ENCODE measurements around the gene CFAP251. TPM values are rescaled to one million over a fixed set of nuclear protein-coding genes. Genes with fewer than 3 reads are reported as not detected.

Gene CFAP251
- total RNA-seq, 2 donors from 2014 or later = 0.55 to 4.5 TPM

DNA sequence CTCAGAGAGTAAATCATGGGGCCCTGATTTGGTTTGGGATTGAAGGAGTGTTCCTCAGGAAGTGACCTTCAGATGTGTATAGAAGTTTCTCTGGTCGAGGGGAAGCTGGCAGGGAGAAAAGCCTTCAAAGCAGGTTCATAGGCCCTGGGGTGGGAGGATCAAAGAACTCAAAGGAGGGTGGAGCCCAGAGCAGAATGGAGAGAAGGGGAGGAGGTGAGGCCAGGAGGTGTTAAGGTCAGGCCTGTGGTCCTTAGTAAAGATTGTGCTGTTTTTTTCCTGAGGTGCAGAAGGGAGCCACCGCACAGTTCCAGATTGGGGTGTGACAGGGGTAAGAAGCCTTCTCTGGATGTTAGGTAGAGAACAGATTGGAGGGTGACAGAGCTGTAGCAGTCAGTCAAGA is 9.7 kb upstream of the CFAP251 start:
- intact Hi-C loops (cut with DNase I) = no loop called here

DNA sequence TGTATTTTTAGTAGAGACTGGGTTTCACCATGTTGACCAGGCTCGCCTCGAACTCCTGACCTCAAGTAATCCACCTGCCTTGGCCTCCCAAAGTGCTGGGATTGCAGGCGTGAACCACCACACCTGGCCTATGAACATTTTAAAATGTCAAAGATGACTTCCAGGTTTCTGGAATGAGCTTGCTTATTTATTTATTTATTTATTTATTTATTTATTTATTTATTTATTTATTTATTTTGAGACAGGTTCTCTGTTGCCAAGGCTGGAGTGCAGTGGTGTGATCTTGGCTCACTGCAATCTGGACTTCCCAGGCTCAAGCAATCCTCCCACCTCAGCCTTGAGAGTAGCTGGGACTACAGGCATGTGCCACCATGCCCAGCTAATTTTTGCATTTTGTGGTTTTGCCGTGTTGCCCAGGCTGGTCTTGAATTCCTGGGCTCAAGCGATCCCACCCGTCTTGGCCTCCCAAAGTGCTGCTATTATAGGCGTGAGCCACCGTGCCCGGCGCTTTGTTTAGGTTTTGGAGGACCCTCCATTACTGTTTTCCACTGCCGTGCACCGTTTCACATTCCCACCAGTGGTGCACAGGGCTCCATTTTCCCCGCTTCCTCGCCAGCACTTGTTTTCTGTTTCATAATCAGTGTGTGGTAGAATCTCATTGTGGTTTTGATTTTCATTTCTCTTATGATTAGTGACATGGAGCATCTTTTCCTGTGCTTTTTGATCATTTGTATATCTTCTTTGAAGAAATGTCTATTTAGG is 6.4 kb upstream of the CFAP251 start:
- TF ChIP-seq POLR2AphosphoS5 (IDR thresholded peaks at IDR 0.05) (no peak), POLR2A (IDR thresholded peaks at IDR 0.05) (no peak)
- H3K36me3 ChIP-seq = peaks cover 0 to 10% of the 10 kb centered on the region in 2 donors
- intact Hi-C loops (cut with DNase I) = no loop called here
- no peaks in the 10 kb centered on the region for H3K27me3 ChIP-seq (replicated peaks; ENCODE audit: insufficient read depth)
- H3K4me3 ChIP-seq = no peak overlapping the region
- no peak overlapping the region for H3K27ac ChIP-seq
- H3K4me1 ChIP-seq (replicated peaks) = no peaks in the 10 kb centered on the region
- WGBS = 81% methylated on average over 14 of the region's 14 CpGs
- no peak for DNase-seq (ENCODE audit: low spot score)
- no peaks in the 10 kb centered on the region for H3K9me3 ChIP-seq

More for the DNA sequence above, 9.7 kb upstream of the CFAP251 start:
- Histone ChIP-seq H3K27me3 (replicated peaks; ENCODE audit: insufficient read depth) (no peaks in the 10 kb centered on the region), H3K4me1 (replicated peaks) (no peaks in the 10 kb centered on the region), H3K36me3 (no peaks in the 10 kb centered on the region), H3K4me3 (no peak overlapping the region), H3K9me3 (no peaks in the 10 kb centered on the region), H3K27ac (no peak overlapping the region)
- no peak for DNase-seq (ENCODE audit: low spot score)
- TF ChIP-seq, protein P1, sequence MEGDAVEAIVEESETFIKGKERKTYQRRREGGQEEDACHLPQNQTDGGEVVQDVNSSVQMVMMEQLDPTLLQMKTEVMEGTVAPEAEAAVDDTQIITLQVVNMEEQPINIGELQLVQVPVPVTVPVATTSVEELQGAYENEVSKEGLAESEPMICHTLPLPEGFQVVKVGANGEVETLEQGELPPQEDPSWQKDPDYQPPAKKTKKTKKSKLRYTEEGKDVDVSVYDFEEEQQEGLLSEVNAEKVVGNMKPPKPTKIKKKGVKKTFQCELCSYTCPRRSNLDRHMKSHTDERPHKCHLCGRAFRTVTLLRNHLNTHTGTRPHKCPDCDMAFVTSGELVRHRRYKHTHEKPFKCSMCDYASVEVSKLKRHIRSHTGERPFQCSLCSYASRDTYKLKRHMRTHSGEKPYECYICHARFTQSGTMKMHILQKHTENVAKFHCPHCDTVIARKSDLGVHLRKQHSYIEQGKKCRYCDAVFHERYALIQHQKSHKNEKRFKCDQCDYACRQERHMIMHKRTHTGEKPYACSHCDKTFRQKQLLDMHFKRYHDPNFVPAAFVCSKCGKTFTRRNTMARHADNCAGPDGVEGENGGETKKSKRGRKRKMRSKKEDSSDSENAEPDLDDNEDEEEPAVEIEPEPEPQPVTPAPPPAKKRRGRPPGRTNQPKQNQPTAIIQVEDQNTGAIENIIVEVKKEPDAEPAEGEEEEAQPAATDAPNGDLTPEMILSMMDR (IDR thresholded peaks at IDR 0.05) = no peak
- no peak for TF ChIP-seq POLR2AphosphoS5 (IDR thresholded peaks at IDR 0.05)
- no peak for TF ChIP-seq POLR2A (IDR thresholded peaks at IDR 0.05)
- WGBS = 70% methylated on average over 2 of the region's 2 CpGs

DNA sequence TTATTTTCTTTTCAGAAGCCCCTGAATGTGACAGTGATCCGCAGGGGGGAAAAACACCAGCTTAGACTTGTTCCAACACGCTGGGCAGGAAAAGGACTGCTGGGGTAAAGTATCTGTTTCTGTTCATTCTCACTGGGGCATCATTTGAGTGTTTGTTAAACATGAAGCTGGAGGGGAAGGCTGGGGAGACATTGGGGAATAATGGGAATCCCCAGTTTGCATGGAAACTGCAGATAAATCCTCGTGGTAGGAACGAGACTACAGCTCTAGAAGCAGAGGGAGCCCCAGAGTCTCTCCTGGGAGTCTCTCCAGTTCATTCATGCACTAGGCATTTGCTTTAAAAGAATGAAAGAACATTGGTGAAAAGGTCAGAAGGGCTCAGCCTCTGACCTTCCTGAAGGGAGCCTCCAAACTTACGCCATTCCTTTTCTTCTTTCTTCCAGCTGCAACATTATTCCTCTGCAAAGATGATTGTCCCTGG is 2.5 kb upstream of the CFAP251 start:
- Histone ChIP-seq H3K27me3 (replicated peaks; ENCODE audit: insufficient read depth) (no peaks in the 10 kb centered on the region), H3K4me1 (replicated peaks) (peaks cover 5% of the 10 kb centered on the region), H3K36me3 (peaks cover 0 to 13% of the 10 kb centered on the region in 2 donors), H3K4me3 (no peak overlapping the region), H3K9me3 (no peaks in the 10 kb centered on the region), H3K27ac (no peak overlapping the region)
- WGBS = 59% methylated on average over 5 of the region's 5 CpGs
- no peak for DNase-seq (ENCODE audit: low spot score)
- intact Hi-C loops (cut with DNase I) = no loop called here
- no peak for TF ChIP-seq POLR2AphosphoS5 (IDR thresholded peaks at IDR 0.05)
- TF ChIP-seq, protein P1 (IDR thresholded peaks at IDR 0.05) = no peak
- no peak for TF ChIP-seq POLR2A (IDR thresholded peaks at IDR 0.05)

DNA sequence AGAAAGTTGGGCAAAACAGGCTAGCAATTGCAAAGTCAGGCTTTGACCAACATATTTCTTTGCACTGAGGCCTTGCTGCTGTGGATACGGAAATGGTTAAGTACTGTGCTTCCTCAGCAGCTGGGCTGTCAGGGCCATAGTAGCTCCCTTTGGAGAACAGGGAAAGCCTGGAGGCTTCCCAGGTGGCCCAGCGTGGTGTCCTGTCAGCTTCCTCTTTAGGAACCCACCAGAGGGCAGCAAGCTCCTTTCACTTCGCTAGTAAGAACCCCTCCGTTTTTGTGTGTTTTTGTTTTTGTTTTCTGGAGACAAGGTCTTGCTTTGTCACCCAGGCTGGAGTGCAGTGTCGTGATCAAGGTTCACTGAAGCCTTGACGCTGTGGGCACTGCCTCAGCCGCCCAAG is 1.7 kb upstream of the CFAP251 start:
- Histone ChIP-seq H3K4me3 (no peak overlapping the region), H3K36me3 (peaks cover 0 to 13% of the 10 kb centered on the region in 2 donors), H3K9me3 (no peaks in the 10 kb centered on the region), H3K27me3 (replicated peaks; ENCODE audit: insufficient read depth) (no peaks in the 10 kb centered on the region), H3K4me1 (replicated peaks) (peaks cover 5% of the 10 kb centered on the region), H3K27ac (no peak overlapping the region)
- no peak for TF ChIP-seq POLR2AphosphoS5 (IDR thresholded peaks at IDR 0.05)
- TF ChIP-seq POLR2A (IDR thresholded peaks at IDR 0.05) = no peak
- TF ChIP-seq, protein P1 (IDR thresholded peaks at IDR 0.05) = no peak
- 73% methylated on average over 7 of the region's 7 CpGs for WGBS
- intact Hi-C loops (cut with DNase I) = no loop called here
- DNase-seq (ENCODE audit: low spot score) = no peak

DNA sequence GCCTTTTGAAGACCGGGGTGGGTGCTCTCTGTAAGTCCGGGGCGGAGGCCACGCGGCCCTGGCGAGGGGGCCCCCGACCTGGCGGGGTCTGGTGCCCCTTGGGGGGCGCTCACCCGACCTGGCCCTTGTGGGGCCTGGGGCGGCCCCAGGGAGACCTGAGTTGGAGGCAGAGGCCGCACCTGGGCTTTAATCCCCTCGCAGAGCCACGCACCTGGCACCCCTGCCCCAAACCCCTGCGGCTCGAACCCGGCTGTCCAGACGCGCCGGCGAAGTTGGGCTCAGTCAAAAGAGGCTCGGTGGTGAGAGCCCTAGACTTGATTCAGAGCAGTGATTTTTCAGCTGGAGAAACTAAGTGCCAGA is 267 bp downstream of the CFAP251 start:
- peak overlapping the region; percentile 28 to 37 for H3K4me3 ChIP-seq
- DNase-seq (ENCODE audit: low spot score) = no peak
- no peaks in the 10 kb centered on the region for H3K27me3 ChIP-seq (replicated peaks; ENCODE audit: insufficient read depth)
- peaks cover 5% of the 10 kb centered on the region for H3K4me1 ChIP-seq (replicated peaks)
- peaks cover 0 to 13% of the 10 kb centered on the region in 2 donors for H3K36me3 ChIP-seq
- intact Hi-C loops (cut with DNase I) = no loop called here
- no peak for TF ChIP-seq POLR2A (IDR thresholded peaks at IDR 0.05)
- no peak for TF ChIP-seq POLR2AphosphoS5 (IDR thresholded peaks at IDR 0.05)
- TF ChIP-seq, protein P1 (IDR thresholded peaks at IDR 0.05) = no peak
- H3K27ac ChIP-seq = peak overlapping the region; percentile 7 to 17
- no peaks in the 10 kb centered on the region for H3K9me3 ChIP-seq
- WGBS = 38% methylated on average over 15 of the region's 22 CpGs

Measured in prostate gland (tissue), 2 donors.